Measurements from ENCODE around the gene LRRC51.

- TF ChIP-seq CTCF (IDR thresholded peaks at IDR 0.05) (no peak), POLR2A (IDR thresholded peaks at IDR 0.05) (no peak)
These were observed 11.4 kb upstream of the LRRC51 start for GRCh38 chr11:72069200-72069599.

All from testis (tissue), 2 donors.